Stimulated activated CD8-positive, alpha-beta memory T cell treated with anti-CD3 and anti-CD28 coated beads, Interleukin-12 subunit alpha, Interleukin-12 subunit beta, amount 100 ng/mL, for 1 hour (primary cell): Measurements from ENCODE around the gene TMEM94.

Experiments used
- DNase-seq: peaks from one replicate; pipeline ENCODE4 v3.0.0-alpha.2; 2020; ENCODE audit warnings: low read depth

Gene TMEM94

DNA sequence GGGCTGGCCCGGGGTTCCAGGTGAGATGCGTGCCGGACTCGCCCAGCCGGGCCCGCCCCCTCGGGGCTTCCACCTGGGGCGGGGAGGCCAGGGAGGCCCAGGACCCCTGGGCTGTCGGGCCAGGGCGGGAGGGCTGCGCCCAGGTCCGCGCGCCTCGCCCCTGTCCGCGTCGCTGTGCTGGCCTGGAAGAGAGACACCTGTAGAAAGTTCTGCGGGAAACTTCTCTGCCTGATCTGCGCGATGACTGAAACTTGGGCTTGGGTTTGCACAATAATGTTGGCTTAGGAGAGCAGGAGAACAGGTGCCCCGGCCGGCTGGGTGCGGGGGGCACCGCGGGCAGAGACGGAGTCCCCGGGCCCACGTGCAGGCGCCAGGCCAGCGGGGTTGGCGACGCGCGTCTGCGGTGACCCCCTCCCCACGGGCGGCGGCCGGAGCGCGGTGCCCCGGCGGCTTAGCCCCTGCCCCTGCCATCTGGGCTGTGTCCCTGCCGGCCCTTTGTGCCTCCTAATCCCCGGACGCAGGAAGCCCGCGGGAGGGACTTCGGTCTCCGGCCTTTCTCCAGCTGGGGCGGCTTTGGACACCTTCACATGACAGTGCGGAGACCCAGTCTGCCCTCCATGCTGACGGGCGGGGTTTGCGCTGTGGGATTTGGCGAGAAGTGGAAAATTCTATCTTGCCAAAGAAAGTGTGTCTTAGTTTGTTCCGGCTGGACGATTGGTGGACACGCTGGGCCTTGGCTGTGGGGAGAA lies 69.5 kb downstream of the TMEM94 start:
- DNase-seq = no peak

DNA sequence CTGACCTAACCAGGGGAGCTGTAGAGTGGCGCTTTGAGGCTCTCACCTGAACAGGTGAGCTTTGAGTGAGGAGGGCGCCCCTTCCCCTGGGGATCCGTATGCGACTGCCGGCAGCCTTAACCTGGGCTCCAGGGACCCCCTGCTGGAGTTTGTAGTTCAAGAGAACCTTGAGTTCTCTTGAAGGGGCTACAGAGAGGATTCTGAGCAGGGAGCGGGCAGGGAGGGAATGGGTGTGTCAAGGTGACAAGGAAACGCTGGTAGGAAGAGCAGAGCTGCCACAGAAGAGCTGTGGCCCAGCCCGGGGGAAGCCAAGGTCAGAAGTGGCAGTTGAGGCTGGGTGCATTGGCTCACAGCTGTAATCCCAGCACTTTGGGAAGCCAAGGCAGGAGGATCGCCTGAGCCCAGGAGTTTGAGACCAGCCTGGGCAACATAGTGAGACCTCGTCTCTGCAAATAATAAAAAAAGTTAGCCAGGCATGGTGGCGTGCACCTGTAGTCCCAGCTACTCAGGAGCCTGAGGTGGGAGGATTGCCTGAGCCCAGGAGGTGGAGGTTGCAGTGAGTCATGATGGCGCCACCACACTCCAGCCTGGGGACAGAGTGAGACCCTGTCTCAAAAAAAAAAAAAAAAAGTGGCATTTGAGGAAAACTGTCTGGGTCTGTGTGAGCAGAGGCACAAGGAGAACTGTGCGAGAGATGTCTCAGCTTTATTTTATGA lies 70.3 kb downstream of the TMEM94 start:
- DNase-seq = no peak

DNA sequence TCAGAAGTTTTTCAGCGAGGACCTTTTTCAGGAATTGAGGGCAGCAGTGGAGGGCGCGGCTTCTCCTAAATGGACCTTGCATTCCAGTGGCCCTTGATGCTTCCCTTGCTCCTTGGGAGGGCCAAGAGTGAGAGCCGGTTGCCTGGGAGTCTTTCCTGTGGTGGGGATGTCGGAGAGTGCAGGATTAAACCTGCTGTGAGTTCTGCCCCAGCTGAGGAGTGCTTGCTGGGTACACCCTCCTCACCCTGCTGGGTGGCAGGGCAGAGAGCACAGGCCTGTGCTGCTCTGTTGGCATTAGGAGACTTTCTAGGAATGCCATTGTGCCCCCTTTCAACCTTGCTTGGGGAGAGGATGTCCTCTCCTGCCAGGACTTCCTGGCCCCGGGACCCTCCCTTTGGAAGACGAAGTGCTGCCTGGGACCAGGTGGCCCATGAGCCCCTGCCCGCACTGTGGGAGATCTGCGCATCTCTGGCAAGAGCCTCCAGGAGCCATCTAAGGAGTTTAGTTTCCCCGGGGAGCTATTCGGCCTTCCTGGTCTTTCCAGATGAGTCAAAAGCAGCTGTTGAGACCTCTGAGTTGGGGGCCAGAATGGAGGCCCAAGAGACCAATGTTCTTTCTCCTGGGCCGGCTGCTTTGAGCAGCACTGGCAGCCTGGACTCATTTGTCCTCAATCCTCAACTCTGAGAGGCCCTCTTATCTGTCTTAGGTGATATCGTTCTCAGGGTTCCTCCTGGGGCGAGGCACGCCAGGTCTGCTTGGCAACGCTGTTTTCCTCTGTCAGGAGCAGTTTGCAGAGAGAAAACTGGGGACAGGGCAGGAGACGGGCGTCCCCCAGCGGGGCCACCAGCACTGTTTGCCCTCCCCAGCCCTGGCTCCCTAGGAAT lies 74.6 kb downstream of the TMEM94 start:
- no peak for DNase-seq

DNA sequence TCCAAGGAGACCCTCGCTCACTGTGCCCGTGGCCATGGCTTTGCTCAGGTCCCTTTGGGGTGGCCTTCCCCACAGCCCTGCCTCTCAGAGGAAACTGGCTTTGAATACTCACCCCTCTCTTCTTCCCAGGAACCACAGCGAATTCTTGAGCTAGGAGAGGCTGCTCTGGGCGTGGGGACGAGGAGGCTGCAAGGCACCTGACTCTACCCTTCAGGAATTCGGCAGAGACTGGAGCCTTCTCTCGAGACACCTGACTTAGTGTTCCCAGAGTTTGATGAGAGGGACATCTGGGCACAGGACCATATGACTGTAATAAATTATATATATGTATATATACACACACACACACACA lies 75.3 kb downstream of the TMEM94 start:
- no peak for DNase-seq

DNA sequence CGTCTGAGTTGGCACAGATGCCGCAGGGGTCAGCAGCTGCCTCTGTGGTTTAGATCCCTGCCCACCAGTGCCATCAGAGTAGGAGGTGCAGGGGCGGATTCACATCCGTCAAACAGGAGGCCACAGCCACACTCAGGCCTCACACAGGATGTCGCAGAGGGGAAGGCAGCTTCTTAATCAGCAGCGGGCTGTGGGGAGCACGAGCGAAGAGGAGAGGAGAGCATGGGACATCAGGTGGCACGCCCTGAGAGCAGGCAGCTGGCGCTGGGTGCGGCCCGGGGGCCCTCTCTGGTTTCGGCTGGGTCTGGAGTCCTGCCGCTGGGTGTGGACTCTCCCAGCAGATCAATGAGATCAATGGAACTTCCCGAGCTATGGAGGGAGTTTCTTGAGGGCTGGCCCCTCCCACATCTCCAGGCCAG lies 78.7 kb downstream of the TMEM94 start:
- peak; percentile 41 for DNase-seq

DNA sequence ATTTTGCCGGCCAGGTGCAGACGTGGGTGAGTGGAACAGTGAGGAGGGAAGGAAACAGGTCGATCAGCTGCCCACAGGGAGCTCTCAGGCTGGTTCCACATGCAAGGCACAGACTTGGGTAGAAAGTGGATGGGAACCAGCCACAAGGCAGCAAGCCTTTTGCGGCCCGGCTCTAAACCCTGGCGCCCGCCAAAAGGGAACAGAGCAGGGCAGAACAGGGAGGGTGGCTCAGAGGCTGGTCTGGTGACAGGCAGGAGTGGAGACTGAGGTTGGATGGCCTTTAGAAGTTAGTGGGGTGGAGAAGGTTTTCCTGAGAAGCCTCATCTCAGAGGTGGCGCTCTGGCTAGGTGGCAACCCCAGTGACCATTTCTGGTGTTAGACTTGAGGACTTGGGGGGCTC lies 79.4 kb downstream of the TMEM94 start:
- no peak for DNase-seq

DNA sequence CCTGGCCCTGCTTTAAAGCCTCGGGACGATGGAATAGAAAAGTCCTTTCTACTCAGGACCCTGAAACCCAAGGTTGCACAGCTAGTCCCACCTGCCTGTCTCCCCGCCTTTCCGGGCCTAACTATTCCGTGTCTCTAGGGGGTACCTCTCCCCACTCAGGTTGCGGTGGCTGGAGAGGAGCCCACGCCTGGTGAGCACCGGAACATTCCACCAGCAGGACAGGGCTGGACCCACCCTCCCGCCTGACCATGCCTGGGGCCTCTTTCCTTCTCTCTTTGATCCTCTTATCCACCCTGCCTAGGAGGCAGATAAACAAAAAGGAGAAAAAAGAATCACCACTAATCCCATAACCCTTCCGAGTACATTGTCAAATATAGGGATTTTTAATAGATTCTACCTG lies 79.9 kb downstream of the TMEM94 start:
- no peak for DNase-seq

DNA sequence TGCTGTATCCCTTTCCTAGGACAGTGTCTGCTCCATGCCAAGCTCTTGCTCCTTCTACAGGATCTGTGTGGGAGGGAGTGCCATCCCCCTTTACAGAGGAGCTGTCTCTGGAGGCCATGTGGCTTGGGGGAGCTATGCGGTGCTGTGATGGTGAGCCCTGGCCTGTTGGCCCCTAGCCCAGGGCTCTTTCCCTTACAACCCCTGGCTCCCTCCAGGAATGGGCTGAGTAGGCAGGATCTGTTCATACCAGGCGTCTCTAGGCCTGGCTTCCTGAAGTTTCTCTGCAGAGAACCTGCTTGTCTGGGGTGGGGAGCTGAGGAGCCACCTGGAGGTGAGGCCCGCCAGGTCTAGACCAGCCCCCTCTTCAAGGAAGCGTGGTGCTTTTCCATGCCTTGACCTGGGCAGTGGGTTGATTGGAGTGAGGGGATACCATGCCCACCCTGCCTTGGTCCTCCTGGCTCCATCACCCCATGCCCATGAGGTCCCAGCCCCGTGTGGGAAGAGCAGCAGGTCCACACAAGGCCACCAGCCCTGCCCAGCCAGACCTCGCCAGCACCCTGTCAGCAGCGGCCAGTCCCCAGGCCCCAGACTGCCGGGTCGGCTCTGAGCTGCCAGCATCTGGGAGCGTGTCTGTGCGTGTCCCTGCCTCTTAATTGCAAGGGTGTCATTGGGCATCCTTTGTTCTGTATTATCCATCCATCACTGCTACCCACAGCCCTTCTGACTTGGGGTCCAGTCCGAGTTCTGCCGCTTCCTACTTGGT lies 83.7 kb downstream of the TMEM94 start:
- no peak for DNase-seq

DNA sequence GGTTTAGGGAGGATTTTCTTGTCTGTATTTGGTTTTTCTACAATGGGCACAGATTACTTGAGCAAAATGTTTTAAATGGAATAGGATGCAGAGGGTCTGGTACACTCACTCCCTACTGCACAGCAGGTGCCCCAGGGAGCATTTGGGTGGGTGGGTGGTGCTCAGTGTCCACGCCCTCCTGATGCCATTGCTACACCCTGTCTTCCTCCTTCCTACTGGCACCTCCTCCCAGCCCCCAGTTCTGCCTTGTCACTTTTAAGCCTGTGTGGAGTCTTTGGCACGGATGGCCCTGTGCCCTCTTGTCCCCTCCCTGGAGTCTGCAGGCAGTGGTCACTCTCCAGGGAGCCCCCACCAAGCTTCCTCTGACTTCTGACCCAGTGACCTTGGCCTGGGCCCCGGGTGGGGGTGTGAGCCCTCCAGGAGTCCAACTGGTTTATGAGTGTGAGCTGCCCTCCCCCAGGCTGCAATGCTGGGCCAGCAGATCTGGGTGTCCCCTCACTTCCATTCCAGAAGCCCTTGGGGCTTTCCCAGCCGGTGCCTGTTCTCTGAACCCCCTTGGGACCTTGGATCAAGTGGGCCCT lies 84.6 kb downstream of the TMEM94 start:
- DNase-seq = no peak

DNA sequence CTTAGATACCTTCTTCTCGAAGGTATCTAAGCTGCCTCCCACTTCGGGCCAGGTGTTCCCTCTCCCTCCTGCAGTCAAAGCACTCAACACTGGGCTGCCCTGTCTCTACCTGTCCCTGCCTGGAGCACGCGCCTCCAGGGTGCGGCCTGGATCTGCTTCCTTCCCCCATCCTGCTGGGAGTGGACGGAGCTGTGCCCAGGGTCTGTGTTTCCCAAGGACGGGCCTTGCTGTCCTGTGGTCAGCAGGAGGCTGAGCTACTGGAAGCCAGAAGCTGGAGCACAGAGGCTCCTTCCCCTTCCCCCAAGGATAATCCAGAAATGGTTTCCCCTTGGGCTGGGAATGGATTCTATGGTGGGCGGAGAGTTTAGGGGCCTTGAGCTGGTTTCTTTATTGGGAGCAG lies 85.8 kb downstream of the TMEM94 start:
- DNase-seq = no peak

DNA sequence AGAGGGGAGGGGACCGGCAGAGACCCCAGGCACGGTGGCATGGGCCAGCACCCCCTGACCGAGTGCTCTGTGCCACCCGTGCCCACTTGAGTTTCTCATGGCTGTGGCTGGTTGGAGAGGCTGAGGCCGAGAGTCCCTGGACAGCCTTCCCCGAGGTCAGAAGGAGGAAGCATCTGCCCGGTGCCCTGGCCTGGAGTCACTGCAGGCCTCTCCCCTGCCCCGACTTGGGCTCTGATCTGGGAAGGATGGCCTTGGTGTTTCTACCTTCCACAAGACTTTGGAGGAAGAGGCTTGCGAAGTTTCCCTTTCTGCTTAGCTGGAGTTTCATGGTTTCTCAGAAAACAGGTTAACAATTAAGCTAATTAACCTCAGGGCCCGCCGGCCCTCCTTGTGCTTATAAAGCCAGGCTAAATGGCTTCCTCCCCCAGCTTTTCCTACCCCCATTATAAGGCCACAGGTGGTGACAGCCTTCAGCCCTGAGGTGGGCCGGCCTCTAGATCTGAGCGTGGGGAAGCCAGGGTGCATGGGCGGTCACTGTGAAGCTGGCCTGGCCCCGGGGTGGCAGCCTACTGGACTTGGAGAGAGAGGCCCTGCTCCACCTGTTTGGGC lies 86.4 kb downstream of the TMEM94 start:
- no peak for DNase-seq

DNA sequence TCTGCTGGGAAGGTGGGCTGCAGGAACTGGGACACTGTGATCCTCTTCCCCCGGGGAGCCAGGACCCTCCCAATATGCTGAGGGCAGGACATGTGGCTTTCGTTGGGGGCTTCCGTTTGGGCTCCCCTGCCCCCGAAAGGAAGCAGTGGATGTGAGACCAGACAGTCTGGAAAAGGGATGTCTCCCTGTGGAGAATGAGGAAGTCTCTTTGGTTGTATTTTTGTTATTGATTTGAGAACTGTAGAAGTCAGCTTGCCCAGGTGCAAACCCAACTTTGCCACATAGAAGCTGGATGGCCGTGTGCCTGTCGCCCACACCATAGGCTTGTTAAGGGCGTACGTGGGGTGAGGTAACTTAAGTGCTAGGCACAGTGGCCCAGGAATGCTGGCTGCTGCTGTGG lies 87.8 kb downstream of the TMEM94 start:
- DNase-seq = no peak

DNA sequence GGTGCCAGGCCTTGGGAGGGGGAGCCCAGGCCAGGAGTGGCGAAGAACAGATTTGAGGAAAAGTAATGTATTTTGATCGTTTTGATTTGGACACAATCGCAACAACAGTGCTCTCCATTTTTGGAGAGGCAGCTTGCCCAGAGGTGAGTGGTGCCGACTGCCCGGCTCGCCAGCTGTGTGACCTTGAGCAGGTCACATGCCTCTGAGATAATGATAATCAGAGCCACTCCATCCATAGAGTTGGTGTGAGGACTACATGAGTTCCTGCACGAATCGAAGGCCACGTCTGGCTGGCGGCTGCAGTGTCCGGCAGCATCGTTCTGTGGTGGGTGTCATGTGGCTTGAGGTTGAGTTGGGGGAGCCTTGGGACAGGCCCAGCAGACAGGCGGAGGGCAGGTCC lies 89.7 kb downstream of the TMEM94 start:
- DNase-seq = no peak

DNA sequence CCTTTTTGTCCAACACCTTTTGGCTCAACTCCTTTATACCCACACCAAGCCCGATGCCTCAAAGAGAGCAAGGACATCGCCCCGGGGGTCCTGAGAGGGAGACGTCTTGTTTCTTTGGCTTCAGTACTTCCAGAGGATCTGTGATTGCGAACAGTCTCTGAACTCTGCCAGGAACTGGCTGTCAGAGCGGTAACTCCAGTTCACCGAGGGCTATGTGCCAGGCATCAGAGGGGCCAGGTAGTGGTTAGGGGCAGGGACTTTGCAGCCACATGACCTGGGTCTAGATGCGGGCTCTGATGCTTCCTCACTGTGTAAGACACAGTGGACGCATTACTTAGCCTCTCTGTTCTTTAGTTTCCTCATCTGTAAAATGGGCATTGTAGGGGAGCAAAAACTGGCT lies 90.7 kb downstream of the TMEM94 start:
- no peak for DNase-seq

DNA sequence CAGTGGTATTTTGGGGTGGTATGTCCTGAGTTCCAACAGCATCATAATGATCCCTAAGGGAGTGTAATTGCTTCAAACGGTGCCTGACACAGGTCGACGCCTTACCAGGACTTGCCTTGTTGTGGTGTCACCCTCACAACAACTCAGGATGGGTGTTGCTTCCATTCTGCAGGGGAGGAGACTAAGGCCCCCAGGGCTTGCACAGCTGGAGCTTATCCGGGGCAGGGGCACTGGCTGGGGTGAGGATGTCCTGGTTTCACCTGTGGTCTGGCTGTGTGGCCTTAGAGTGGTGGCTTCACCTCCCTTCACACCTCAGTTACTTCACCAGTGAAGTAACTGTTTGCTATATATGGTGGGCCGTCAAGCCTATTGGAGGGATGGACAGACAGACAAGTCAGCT lies 92.4 kb downstream of the TMEM94 start:
- no peak for DNase-seq
